NCI-H345 treated with DMSO at 0.1 percent for 48 hours (cell line): ENCODE results near the gene SCML1.
"Not testable (repeated sequence)": the region's sequence is repeated elsewhere in the genome, so short reads cannot be mapped to it uniquely, and the experiment has no call there.

Source experiments
- DNase-seq: peaks from one replicate; lab custom pipeline; 2025; ENCODE audit not compliant: unreplicated experiment; lab: John Stamatoyannopoulos, UW

Gene SCML1

GRCh38 chrX:17738737-17739535 is 1.6 kb downstream of the SCML1 start:
- DNase-seq: no peak

GRCh38 chrX:17740137-17741122 is 3.1 kb downstream of the SCML1 start:
- no peak for DNase-seq

GRCh38 chrX:17741123-17741511 is 3.8 kb downstream of the SCML1 start:
- DNase-seq: no peak

- no peak for DNase-seq
Measured at GRCh38 chrX:17743913-17744312, 6.6 kb downstream of the SCML1 start.

GRCh38 chrX:17744896-17745523 is 7.7 kb downstream of the SCML1 start:
- DNase-seq: no peak

GRCh38 chrX:17747692-17748091 is 10.4 kb downstream of the SCML1 start:
- DNase-seq: no peak

GRCh38 chrX:17748684-17749083 is 11.4 kb downstream of the SCML1 start:
- no peak for DNase-seq

- no peak for DNase-seq
Measured at GRCh38 chrX:17750436-17750835, 13.1 kb downstream of the SCML1 start.

GRCh38 chrX:17758382-17758781 is 21.1 kb downstream of the SCML1 start:
- no peak for DNase-seq

- no peak for DNase-seq
Measured at GRCh38 chrX:17759990-17760389, 22.7 kb downstream of the SCML1 start.

GRCh38 chrX:17767734-17768133 is 30.4 kb downstream of the SCML1 start:
- DNase-seq: no peak

GRCh38 chrX:17768997-17769396 is 31.7 kb downstream of the SCML1 start:
- DNase-seq: no peak

- no peak for DNase-seq
Measured at GRCh38 chrX:17769701-17770269, 32.5 kb downstream of the SCML1 start.

- DNase-seq: no peak
Measured at GRCh38 chrX:17773221-17773876, 36.1 kb downstream of the SCML1 start.

- no peak for DNase-seq
Measured at GRCh38 chrX:17774053-17774452, 36.8 kb downstream of the SCML1 start.

GRCh38 chrX:17778997-17779396 is 41.7 kb downstream of the SCML1 start:
- no peak for DNase-seq

GRCh38 chrX:17779434-17779833 is 42.1 kb downstream of the SCML1 start:
- DNase-seq: no peak

GRCh38 chrX:17786554-17787347 is 49.5 kb downstream of the SCML1 start:
- not testable (repeated sequence) for DNase-seq

GRCh38 chrX:17787557-17787956 is 50.3 kb downstream of the SCML1 start:
- DNase-seq: no peak

GRCh38 chrX:17788439-17788838 is 51.1 kb downstream of the SCML1 start:
- DNase-seq: peak; percentile 24
